Large intestine (tissue), 3 donors: Measurements from ENCODE around the gene ZDHHC14. TPM values are rescaled to one million over a fixed set of nuclear protein-coding genes. Genes with fewer than 3 reads are reported as not detected.

Source experiments
- DNase-seq, 2 donors: peaks; one replicate each; pipeline versions ENCODE4 v3.0.0 to v3.0.0-alpha.2; 2013
- H3K27ac ChIP-seq: one replicate; pipeline ENCODE4 v1.5.1; 2013; ENCODE audit warnings: low read length
- H3K27me3 ChIP-seq: 2 replicates; pipeline ENCODE4 v1.6.1; 2013; ENCODE audit warnings: low read length; ENCODE audit not compliant: control insufficient read depth, insufficient read depth
- H3K36me3 ChIP-seq: 2 replicates; pipeline ENCODE4 v1.6.1; 2013; ENCODE audit warnings: low read length; ENCODE audit not compliant: control insufficient read depth, insufficient read depth
- H3K4me1 ChIP-seq: one replicate; pipeline ENCODE4 v1.6.1; 2013; ENCODE audit warnings: low read length; ENCODE audit not compliant: control insufficient read depth, insufficient read depth
- H3K4me3 ChIP-seq: one replicate; pipeline ENCODE4 v1.5.1; 2013; ENCODE audit warnings: low read length
- H3K9me3 ChIP-seq: one replicate; pipeline ENCODE4 v1.6.1; 2013; ENCODE audit warnings: mild to moderate bottlenecking, low read depth, low read length, moderate library complexity; ENCODE audit not compliant: control insufficient read depth
- WGBS: methylation state at CpG from one replicate; pipeline ENCODE4 v1.1.5; 2013; ENCODE audit warnings: low lambda C conversion rate; ENCODE audit not compliant: insufficient coverage; 5-methylcytosine and 5-hydroxymethylcytosine counted together
- polyA plus RNA-seq: library from polyadenylated mRNA; unstranded; fragments of 120-200 nt; gene quantifications from one replicate; pipeline ENCODE4 v1.2.1, GENCODE V29; 2013

Gene ZDHHC14
- polyA plus RNA-seq, 1 donor: 26.5 TPM

GRCh38 chr6:157674061-157674460, 293.1 kb downstream of the ZDHHC14 start:
- Histone ChIP-seq H3K9me3 (no peaks in the 10 kb centered on the region), H3K4me3 (no peak overlapping the region), H3K27me3 (no peaks in the 10 kb centered on the region), H3K4me1 (peaks cover 8% of the 10 kb centered on the region), H3K36me3 (peaks cover 10% of the 10 kb centered on the region), H3K27ac (no peak overlapping the region)
- DNase-seq: no peak
- 100% methylated on average over 1 of the region's 8 CpGs for WGBS

GRCh38 chr6:157675831-157676230, 294.8 kb downstream of the ZDHHC14 start:
- Histone ChIP-seq H3K4me1 (no peaks in the 10 kb centered on the region), H3K27ac (no peak overlapping the region)
- no CpG with 5 or more reads among the region's 7 CpGs for WGBS

GRCh38 chr6:157676241-157676640, 295.3 kb downstream of the ZDHHC14 start:
- WGBS: no CpG with 5 or more reads among the region's 7 CpGs
- H3K4me3 ChIP-seq: no peak overlapping the region
- no peak overlapping the region for H3K27ac ChIP-seq
- H3K27me3 ChIP-seq: no peaks in the 10 kb centered on the region
- DNase-seq: no peak
- no peaks in the 10 kb centered on the region for H3K9me3 ChIP-seq
- H3K36me3 ChIP-seq: peaks cover 6% of the 10 kb centered on the region
- H3K4me1 ChIP-seq: no peaks in the 10 kb centered on the region

More at GRCh38 chr6:157675831-157676230, 294.8 kb downstream of the ZDHHC14 start:
- Histone ChIP-seq H3K36me3 (peaks cover 7% of the 10 kb centered on the region), H3K9me3 (no peaks in the 10 kb centered on the region), H3K4me3 (no peak overlapping the region), H3K27me3 (no peaks in the 10 kb centered on the region)
- DNase-seq: no peak

GRCh38 chr6:157677235-157677634, 296.2 kb downstream of the ZDHHC14 start:
- no peak overlapping the region for H3K27ac ChIP-seq
- H3K36me3 ChIP-seq: peaks cover 6% of the 10 kb centered on the region
- WGBS: 100% methylated on average over 2 of the region's 4 CpGs
- DNase-seq: no peak
- H3K9me3 ChIP-seq: no peaks in the 10 kb centered on the region
- H3K27me3 ChIP-seq: no peaks in the 10 kb centered on the region
- no peaks in the 10 kb centered on the region for H3K4me1 ChIP-seq
- H3K4me3 ChIP-seq: no peak overlapping the region

- H3K27me3 ChIP-seq: no peaks in the 10 kb centered on the region
- WGBS: 85% methylated on average over 2 of the region's 8 CpGs
Measured at GRCh38 chr6:157679605-157680580, 298.9 kb downstream of the ZDHHC14 start.

GRCh38 chr6:157681041-157681650, 300.2 kb downstream of the ZDHHC14 start:
- Histone ChIP-seq H3K9me3 (no peaks in the 10 kb centered on the region), H3K4me1 (no peaks in the 10 kb centered on the region), H3K27me3 (no peaks in the 10 kb centered on the region), H3K27ac (no peak overlapping the region), H3K36me3 (no peaks in the 10 kb centered on the region), H3K4me3 (no peak overlapping the region)
- 88% methylated on average over 6 of the region's 18 CpGs for WGBS
- DNase-seq: no peak

More at GRCh38 chr6:157679605-157680580, 298.9 kb downstream of the ZDHHC14 start:
- H3K27ac ChIP-seq: no peak overlapping the region
- H3K4me1 ChIP-seq: no peaks in the 10 kb centered on the region
- H3K4me3 ChIP-seq: no peak overlapping the region
- H3K36me3 ChIP-seq: no peaks in the 10 kb centered on the region
- no peak for DNase-seq
- H3K9me3 ChIP-seq: no peaks in the 10 kb centered on the region

GRCh38 chr6:157682856-157683481, 302.0 kb downstream of the ZDHHC14 start:
- Histone ChIP-seq H3K9me3 (no peaks in the 10 kb centered on the region), H3K4me3 (no peak overlapping the region), H3K27ac (no peak overlapping the region), H3K36me3 (no peaks in the 10 kb centered on the region), H3K27me3 (no peaks in the 10 kb centered on the region), H3K4me1 (no peaks in the 10 kb centered on the region)
- DNase-seq: no peak
- 77% methylated on average over 2 of the region's 7 CpGs for WGBS

GRCh38 chr6:157683707-157684106, 302.7 kb downstream of the ZDHHC14 start:
- H3K36me3 ChIP-seq: no peaks in the 10 kb centered on the region
- no peaks in the 10 kb centered on the region for H3K27me3 ChIP-seq
- DNase-seq: no peak
- H3K4me1 ChIP-seq: no peaks in the 10 kb centered on the region
- H3K9me3 ChIP-seq: no peaks in the 10 kb centered on the region
- no CpG with 5 or more reads among the region's 8 CpGs for WGBS
- no peak overlapping the region for H3K27ac ChIP-seq
- no peak overlapping the region for H3K4me3 ChIP-seq

- no peaks in the 10 kb centered on the region for H3K4me1 ChIP-seq
- 100% methylated on average over 1 of the region's 12 CpGs for WGBS
- no peak overlapping the region for H3K27ac ChIP-seq
- no peak overlapping the region for H3K4me3 ChIP-seq
- no peaks in the 10 kb centered on the region for H3K27me3 ChIP-seq
- no peaks in the 10 kb centered on the region for H3K36me3 ChIP-seq
- DNase-seq: no peak
- H3K9me3 ChIP-seq: no peaks in the 10 kb centered on the region
Measured at GRCh38 chr6:157684620-157685299, 303.8 kb downstream of the ZDHHC14 start.
